ENCODE results near the gene MMAA.

- no peak for TF ChIP-seq EZH2phosphoT487 (IDR thresholded peaks at IDR 0.05; ENCODE audit: borderline replicate concordance)
- no peak for TF ChIP-seq CTCF (conservative IDR thresholded peaks at IDR 0.05; ENCODE audit: low read length)
Measured at GRCh38 chr4:145605941-145606340, 13.2 kb upstream of the MMAA start.

Measured in Loucy (cell line).